Body of pancreas (tissue), 4 donors: ENCODE results near the gene METTL8. TPM values are rescaled to one million over a fixed set of nuclear protein-coding genes. Genes with fewer than 3 reads are reported as not detected.
"Not testable (repeated sequence)": the region's sequence is repeated elsewhere in the genome, so short reads cannot be mapped to it uniquely, and the experiment has no call there.

Source experiments
- ATAC-seq: fragments of 150-250 bp; one replicate; pipeline ENCODE4 v1.9.1; 2016
- DNase-seq, 4 donors: peaks; one replicate each; pipeline ENCODE4 v3.0.0-alpha.2; 2019
- H3K27ac ChIP-seq, 4 donors: fragments of 200-600 bp; sonication (generic); 1 replicate in 3 of 4; 2 replicates in 1 of 4; pipeline versions ENCODE4 v1.5.1 to v1.6.1; 2016 to 2019; ENCODE audit warnings: mild to moderate bottlenecking in 1 of 4, mixed read lengths in 1 of 4, moderate library complexity in 1 of 4
- H3K27me3 ChIP-seq, 2 donors: fragments of 200-600 bp; sonication (generic); one replicate each; pipeline ENCODE4 v1.6.0; 2016; ENCODE audit warnings: mild to moderate bottlenecking in 1 of 2
- H3K36me3 ChIP-seq, 2 donors: fragments of 200-600 bp; sonication (generic); replicated peaks in 1 of 2; 2 replicates each; pipeline ENCODE4 v1.5.1; 2016; ENCODE audit warnings: low read depth in 2 of 2; ENCODE audit not compliant: insufficient read depth in 1 of 2
- H3K4me1 ChIP-seq: fragments of 200-600 bp; sonication (generic); one replicate; pipeline ENCODE4 v1.6.0; 2016
- H3K4me3 ChIP-seq, 2 donors: fragments of 200-600 bp; sonication (generic); 1 replicate in 1 of 2; 2 replicates in 1 of 2; pipeline ENCODE4 v1.5.1; 2016 to 2019
- H3K9me3 ChIP-seq, 3 donors: fragments of 200-600 bp; sonication (generic); 1 replicate in 2 of 3; 2 replicates in 1 of 3; pipeline ENCODE4 v1.5.1; 2016
- CTCF ChIP-seq, 7 experiments: fragments of 450-650 bp in 4 of 7; fragments of 200-600 bp in 3 of 7; sonication (generic) in 3 of 7; IDR thresholded peaks; one replicate each; pipeline ENCODE4 v1.5.1; 2016 to 2019; ENCODE audit warnings: antibody characterized with exemption in 7 of 7
- POLR2A ChIP-seq, 3 donors: fragments of 450-650 bp; IDR thresholded peaks; one replicate each; pipeline ENCODE4 v1.6.1; 2016; ENCODE audit warnings: antibody characterized with exemption in 3 of 3, mild to moderate bottlenecking in 2 of 3
- WGBS, 2 donors: methylation state at CpG; one replicate each; pipeline ENCODE4 v1.1.5; 2017; 5-methylcytosine and 5-hydroxymethylcytosine counted together
- intact Hi-C: fragments of 100-400 bp; cut with DNase I; formaldehyde crosslinking; loops from one replicate; pipeline ENCODE4 v1.15.1; 2023
- total RNA-seq, 2 donors: library from RNA; depleted of rRNA; stranded (reverse); fragments of >200 nt; gene quantifications; one replicate each; pipeline ENCODE4 v1.1.0, GENCODE V29; 2016

The METTL8 gene
- total RNA-seq, 2 donors from 2014 or later: 14.8 to 17.4 TPM

GRCh38 chr2:171431677-171432167 lies 2.1 kb downstream of the METTL8 start:
- peaks cover 18% of the 10 kb centered on the region for H3K4me1 ChIP-seq
- H3K36me3 ChIP-seq: no peaks in the 10 kb centered on the region
- H3K27ac ChIP-seq: no peak overlapping the region
- ATAC-seq (no peak), DNase-seq (no peak)
- no peak overlapping the region for H3K4me3 ChIP-seq
- no peak for TF ChIP-seq CTCF (IDR thresholded peaks at IDR 0.05)
- TF ChIP-seq POLR2A (IDR thresholded peaks at IDR 0.05): no peak
- intact Hi-C loops: no loop called here
- no peaks in the 10 kb centered on the region for H3K9me3 ChIP-seq
- no peaks in the 10 kb centered on the region for H3K27me3 ChIP-seq
- WGBS, 2 donors: 91 to 99% methylated on average over 9 of the region's 9 CpGs

GRCh38 chr2:171430516-171431410 lies 3.0 kb downstream of the METTL8 start:
- H3K36me3 ChIP-seq: no peaks in the 10 kb centered on the region
- DNase-seq (no peak), ATAC-seq (no peak)
- no peak overlapping the region for H3K4me3 ChIP-seq
- H3K27ac ChIP-seq: no peak overlapping the region
- WGBS, 2 donors: 94 to 99% methylated on average over 7 of the region's 7 CpGs
- TF ChIP-seq POLR2A (IDR thresholded peaks at IDR 0.05) (no peak), CTCF (IDR thresholded peaks at IDR 0.05) (no peak)
- intact Hi-C loops: no loop called here
- no peaks in the 10 kb centered on the region for H3K9me3 ChIP-seq
- no peaks in the 10 kb centered on the region for H3K27me3 ChIP-seq
- H3K4me1 ChIP-seq: peaks cover 18% of the 10 kb centered on the region

- 79 to 80% methylated on average over 2 of the region's 2 CpGs for WGBS, 2 donors
- intact Hi-C loops, H3K27ac ChIP-seq, ATAC-seq, DNase-seq, H3K4me1 ChIP-seq, H3K36me3 ChIP-seq, H3K4me3 ChIP-seq, H3K27me3 ChIP-seq: not testable (repeated sequence)
- peaks cover 0 to 11% (median 0%) of the 10 kb centered on the region in 3 donors for H3K9me3 ChIP-seq
These were observed 10.9 kb downstream of the METTL8 start for GRCh38 chr2:171422710-171423495.

GRCh38 chr2:171420728-171421563 lies 12.8 kb downstream of the METTL8 start:
- TF ChIP-seq CTCF (IDR thresholded peaks at IDR 0.05): no peak
- intact Hi-C loops: no loop called here
- ATAC-seq: no peak

More at GRCh38 chr2:171420728-171421563, 12.8 kb downstream of the METTL8 start:
- H3K36me3 ChIP-seq: no peaks in the 10 kb centered on the region
- peaks cover 0 to 11% (median 0%) of the 10 kb centered on the region in 3 donors for H3K9me3 ChIP-seq
- H3K27me3 ChIP-seq: no peaks in the 10 kb centered on the region
- WGBS, 2 donors: 80 to 82% methylated on average over 3 of the region's 3 CpGs
- no peak overlapping the region for H3K4me3 ChIP-seq
- H3K4me1 ChIP-seq: no peaks in the 10 kb centered on the region
- H3K27ac ChIP-seq: no peak overlapping the region
- DNase-seq: no peak
